Esophagus (tissue), 2 donors: ENCODE results near the gene CFAP74. TPM values are rescaled to one million over a fixed set of nuclear protein-coding genes. Genes with fewer than 3 reads are reported as not detected.

ENCODE experiments used
- H3K27ac ChIP-seq, 2 donors: one replicate each; pipeline ENCODE4 v1.5.1; 2013; ENCODE audit warnings: low read depth in 2 of 2, mild to moderate bottlenecking in 2 of 2, inconsistent platforms in 1 of 2, low read length in 1 of 2, moderate library complexity in 1 of 2
- H3K27me3 ChIP-seq, 2 donors: one replicate each; pipeline ENCODE4 v1.6.1; 2013; ENCODE audit warnings: low read length in 2 of 2, control low read depth in 1 of 2, mild to moderate bottlenecking in 1 of 2; ENCODE audit not compliant: insufficient read depth in 2 of 2, control insufficient read depth in 1 of 2
- H3K36me3 ChIP-seq, 2 donors: one replicate each; pipeline ENCODE4 v1.6.1; 2013; ENCODE audit warnings: low read length in 1 of 2; ENCODE audit not compliant: control insufficient read depth in 2 of 2, insufficient read depth in 2 of 2
- H3K4me1 ChIP-seq, 2 donors: one replicate each; pipeline ENCODE4 v1.6.1; 2013; ENCODE audit warnings: low read length in 1 of 2; ENCODE audit not compliant: control insufficient read depth in 2 of 2, insufficient read depth in 2 of 2
- H3K4me3 ChIP-seq, 2 donors: one replicate each; pipeline ENCODE4 v1.5.1; 2013; ENCODE audit warnings: low read length in 2 of 2, mild to moderate bottlenecking in 2 of 2, low read depth in 1 of 2, moderate library complexity in 1 of 2
- H3K9me3 ChIP-seq, 2 donors: one replicate each; pipeline ENCODE4 v1.6.1; 2013; ENCODE audit warnings: mild to moderate bottlenecking in 2 of 2, low read depth in 1 of 2, low read length in 1 of 2, moderate library complexity in 1 of 2; ENCODE audit not compliant: control insufficient read depth in 2 of 2, insufficient read depth in 1 of 2
- WGBS, 2 donors: extraction: QIAGEN DNeasy Blood & Tissue Kit; methylation state at CpG; one replicate each; pipeline ENCODE4 v1.1.7; 2013; 5-methylcytosine and 5-hydroxymethylcytosine counted together
- polyA plus RNA-seq, 2 donors: library from polyadenylated mRNA; stranded (reverse); fragments of 200-250 nt; gene quantifications; one replicate each; pipeline ENCODE4 v1.2.3, GENCODE V29; 2013
- donor health status: healthy with polysubstance abuse.
- donor health status: Bipolar disorder and iron deficiency.

CFAP74 gene
- polyA plus RNA-seq, 2 donors: 0.04 TPM

GRCh38 chr1:2029561-2029960 is 26.0 kb upstream of the CFAP74 start:
- Histone ChIP-seq H3K4me1 (no peaks in the 10 kb centered on the region), H3K9me3 (no peaks in the 10 kb centered on the region), H3K4me3 (no peak overlapping the region), H3K27ac (no peak overlapping the region), H3K27me3 (no peaks in the 10 kb centered on the region), H3K36me3 (no peaks in the 10 kb centered on the region)
- WGBS, 2 donors: 82 to 91% methylated on average over 15 of the region's 15 CpGs

GRCh38 chr1:2028870-2029560 is 25.4 kb upstream of the CFAP74 start:
- Histone ChIP-seq H3K36me3 (no peaks in the 10 kb centered on the region), H3K27ac (no peak overlapping the region), H3K4me3 (no peak overlapping the region), H3K4me1 (no peaks in the 10 kb centered on the region), H3K9me3 (no peaks in the 10 kb centered on the region), H3K27me3 (no peaks in the 10 kb centered on the region)
- WGBS, 2 donors: 85 to 90% methylated on average over 21 to 26 of the region's 26 CpGs

- H3K4me3 ChIP-seq: no peak overlapping the region
- WGBS, 2 donors: 88 to 89% methylated on average over 46 of the region's 46 CpGs
- no peaks in the 10 kb centered on the region for H3K27me3 ChIP-seq
Measured at GRCh38 chr1:2027961-2028583, 24.5 kb upstream of the CFAP74 start.

GRCh38 chr1:2025491-2025981 is 21.9 kb upstream of the CFAP74 start:
- H3K4me3 ChIP-seq: no peak overlapping the region
- no peaks in the 10 kb centered on the region for H3K9me3 ChIP-seq
- H3K27ac ChIP-seq: no peak overlapping the region
- peaks cover 0 to 7% of the 10 kb centered on the region in 2 donors for H3K27me3 ChIP-seq
- WGBS, 2 donors: 52 to 67% methylated on average over 39 of the region's 39 CpGs
- H3K36me3 ChIP-seq: no peaks in the 10 kb centered on the region
- no peaks in the 10 kb centered on the region for H3K4me1 ChIP-seq

More at GRCh38 chr1:2027961-2028583, 24.5 kb upstream of the CFAP74 start:
- Histone ChIP-seq H3K9me3 (no peaks in the 10 kb centered on the region), H3K4me1 (no peaks in the 10 kb centered on the region), H3K36me3 (no peaks in the 10 kb centered on the region), H3K27ac (no peak overlapping the region)

- H3K27ac ChIP-seq: no peak overlapping the region
- 85 to 95% methylated on average over 18 of the region's 18 CpGs for WGBS, 2 donors
- peaks cover 0 to 13% of the 10 kb centered on the region in 2 donors for H3K27me3 ChIP-seq
Measured at GRCh38 chr1:2024887-2025286, 21.3 kb upstream of the CFAP74 start.

GRCh38 chr1:2024451-2024850 is 20.9 kb upstream of the CFAP74 start:
- Histone ChIP-seq H3K27me3 (peaks cover 0 to 18% of the 10 kb centered on the region in 2 donors), H3K27ac (no peak overlapping the region), H3K4me1 (peaks cover 0 to 3% of the 10 kb centered on the region in 2 donors), H3K9me3 (no peaks in the 10 kb centered on the region), H3K36me3 (no peaks in the 10 kb centered on the region), H3K4me3 (no peak overlapping the region)
- WGBS, 2 donors: 89 to 91% methylated on average over 10 of the region's 10 CpGs

More at GRCh38 chr1:2024887-2025286, 21.3 kb upstream of the CFAP74 start:
- Histone ChIP-seq H3K4me1 (no peaks in the 10 kb centered on the region), H3K4me3 (no peak overlapping the region), H3K9me3 (no peaks in the 10 kb centered on the region), H3K36me3 (no peaks in the 10 kb centered on the region)

GRCh38 chr1:2023187-2023586 is 19.6 kb upstream of the CFAP74 start:
- peaks cover 0 to 7% of the 10 kb centered on the region in 2 donors for H3K4me1 ChIP-seq
- H3K27ac ChIP-seq: no peak overlapping the region
- no peaks in the 10 kb centered on the region for H3K9me3 ChIP-seq
- 76 to 78% methylated on average over 9 of the region's 9 CpGs for WGBS, 2 donors
- H3K4me3 ChIP-seq: no peak overlapping the region
- H3K36me3 ChIP-seq: no peaks in the 10 kb centered on the region
- peaks cover 0 to 18% of the 10 kb centered on the region in 2 donors for H3K27me3 ChIP-seq

GRCh38 chr1:2022063-2022770 is 18.6 kb upstream of the CFAP74 start:
- Histone ChIP-seq H3K27me3 (peaks cover 0 to 18% of the 10 kb centered on the region in 2 donors), H3K27ac (no peak overlapping the region), H3K4me3 (no peak overlapping the region), H3K4me1 (peaks cover 1 to 7% of the 10 kb centered on the region in 2 donors), H3K9me3 (no peaks in the 10 kb centered on the region), H3K36me3 (no peaks in the 10 kb centered on the region)
- 74 to 77% methylated on average over 21 of the region's 21 CpGs for WGBS, 2 donors

GRCh38 chr1:2021550-2021949 is 18.0 kb upstream of the CFAP74 start:
- WGBS, 2 donors: 87 to 88% methylated on average over 25 of the region's 25 CpGs
- Histone ChIP-seq H3K27ac (no peak overlapping the region), H3K4me3 (no peak overlapping the region), H3K27me3 (peaks cover 0 to 18% of the 10 kb centered on the region in 2 donors), H3K4me1 (peaks cover 1 to 7% of the 10 kb centered on the region in 2 donors), H3K9me3 (no peaks in the 10 kb centered on the region), H3K36me3 (no peaks in the 10 kb centered on the region)
